MG63 (cell line): ENCODE results near the gene CCBE1. TPM values are rescaled to one million over a fixed set of nuclear protein-coding genes. Genes with fewer than 3 reads are reported as not detected.

Experiments
- DNase-seq: peaks from one replicate; pipeline ENCODE4 v3.0.0-alpha.2; 2020
- H3K27me3 ChIP-seq: fragments of 250-450 bp; sonication (Bioruptor Pico); 2 replicates; pipeline ENCODE4 v1.5.1; 2020; ENCODE audit warnings: mild to moderate bottlenecking, moderate library complexity
- H3K36me3 ChIP-seq: fragments of 250-450 bp; sonication (Bioruptor Pico); 2 replicates; pipeline ENCODE4 v1.5.1; 2020; ENCODE audit warnings: mild to moderate bottlenecking, moderate library complexity
- H3K4me3 ChIP-seq: fragments of 250-450 bp; sonication (Bioruptor Pico); 2 replicates; pipeline ENCODE4 v1.5.1; 2020; ENCODE audit warnings: mild to moderate bottlenecking, moderate library complexity
- H3K9me3 ChIP-seq: fragments of 250-450 bp; sonication (Bioruptor Pico); 2 replicates; pipeline ENCODE4 v1.5.1; 2020; ENCODE audit warnings: mild to moderate bottlenecking, moderate library complexity
- total RNA-seq: library from RNA; depleted of rRNA; stranded (reverse); fragments of >200 nt; shearing (Covaris generic); gene quantifications from 2 replicates; pipeline ENCODE4 v1.2.3, GENCODE V29; 2014; ENCODE audit warnings: low replicate concordance

The CCBE1 gene
- total RNA-seq, 1 experiment from 2014 or later, result 26.3 TPM

GRCh38 chr18:59699061-59699460 is 1.8 kb upstream of the CCBE1 start:
- Histone ChIP-seq H3K36me3 (peaks cover 19% of the 10 kb centered on the region), H3K4me3 (no peak overlapping the region), H3K27me3 (no peaks in the 10 kb centered on the region), H3K9me3 (no peaks in the 10 kb centered on the region)
- DNase-seq, result no peak

GRCh38 chr18:59696311-59697235 is 650 bp downstream of the CCBE1 start:
- no peaks in the 10 kb centered on the region for H3K27me3 ChIP-seq
- H3K9me3 ChIP-seq, result no peaks in the 10 kb centered on the region
- H3K36me3 ChIP-seq, result peaks cover 30% of the 10 kb centered on the region
- peak overlapping the region; percentile 80 for H3K4me3 ChIP-seq
- peak; percentile 50 for DNase-seq

- no peak for DNase-seq
- Histone ChIP-seq H3K4me3 (peak overlapping the region; percentile 80), H3K36me3 (peaks cover 30% of the 10 kb centered on the region), H3K27me3 (no peaks in the 10 kb centered on the region), H3K9me3 (no peaks in the 10 kb centered on the region)
Measured at GRCh38 chr18:59695551-59695950, 1.7 kb downstream of the CCBE1 start.

- no peak for DNase-seq
- H3K4me3 ChIP-seq, result peak overlapping the region; percentile 80
- peaks cover 33% of the 10 kb centered on the region for H3K36me3 ChIP-seq
- no peaks in the 10 kb centered on the region for H3K9me3 ChIP-seq
- no peaks in the 10 kb centered on the region for H3K27me3 ChIP-seq
Measured at GRCh38 chr18:59694824-59695223, 2.4 kb downstream of the CCBE1 start.

- no peak overlapping the region for H3K4me3 ChIP-seq
- no peak for DNase-seq
Measured at GRCh38 chr18:59691996-59692395, 5.2 kb downstream of the CCBE1 start.

GRCh38 chr18:59690996-59691395 is 6.2 kb downstream of the CCBE1 start:
- Histone ChIP-seq H3K27me3 (no peaks in the 10 kb centered on the region), H3K4me3 (no peak overlapping the region)
- no peak for DNase-seq

More at GRCh38 chr18:59691996-59692395, 5.2 kb downstream of the CCBE1 start:
- Histone ChIP-seq H3K9me3 (no peaks in the 10 kb centered on the region), H3K27me3 (no peaks in the 10 kb centered on the region), H3K36me3 (peaks cover 38% of the 10 kb centered on the region)

GRCh38 chr18:59690186-59690982 is 6.8 kb downstream of the CCBE1 start:
- Histone ChIP-seq H3K9me3 (no peaks in the 10 kb centered on the region), H3K4me3 (no peak overlapping the region), H3K27me3 (no peaks in the 10 kb centered on the region), H3K36me3 (peaks cover 35% of the 10 kb centered on the region)
- DNase-seq, result no peak

More at GRCh38 chr18:59690996-59691395, 6.2 kb downstream of the CCBE1 start:
- no peaks in the 10 kb centered on the region for H3K9me3 ChIP-seq
- peaks cover 37% of the 10 kb centered on the region for H3K36me3 ChIP-seq

- Histone ChIP-seq H3K36me3 (peaks cover 28% of the 10 kb centered on the region), H3K9me3 (no peaks in the 10 kb centered on the region), H3K27me3 (no peaks in the 10 kb centered on the region), H3K4me3 (no peak overlapping the region)
- DNase-seq, result no peak
Measured at GRCh38 chr18:59689756-59690155, 7.5 kb downstream of the CCBE1 start.

- Histone ChIP-seq H3K9me3 (no peaks in the 10 kb centered on the region), H3K4me3 (no peak overlapping the region)
Measured at GRCh38 chr18:59686260-59686659, 11.0 kb downstream of the CCBE1 start.

GRCh38 chr18:59685501-59685900 is 11.7 kb downstream of the CCBE1 start:
- Histone ChIP-seq H3K4me3 (no peak overlapping the region), H3K36me3 (peaks cover 12% of the 10 kb centered on the region), H3K27me3 (no peaks in the 10 kb centered on the region), H3K9me3 (no peaks in the 10 kb centered on the region)
- no peak for DNase-seq

More at GRCh38 chr18:59686260-59686659, 11.0 kb downstream of the CCBE1 start:
- peaks cover 12% of the 10 kb centered on the region for H3K36me3 ChIP-seq
- no peaks in the 10 kb centered on the region for H3K27me3 ChIP-seq
- no peak for DNase-seq

- DNase-seq, result no peak
- Histone ChIP-seq H3K36me3 (peaks cover 9% of the 10 kb centered on the region), H3K9me3 (no peaks in the 10 kb centered on the region), H3K27me3 (no peaks in the 10 kb centered on the region), H3K4me3 (no peak overlapping the region)
Measured at GRCh38 chr18:59684777-59685176, 12.4 kb downstream of the CCBE1 start.

GRCh38 chr18:59681521-59682004 is 15.7 kb downstream of the CCBE1 start:
- Histone ChIP-seq H3K4me3 (no peak overlapping the region), H3K9me3 (no peaks in the 10 kb centered on the region), H3K27me3 (no peaks in the 10 kb centered on the region), H3K36me3 (peaks cover 10% of the 10 kb centered on the region)
- DNase-seq, result no peak

- no peaks in the 10 kb centered on the region for H3K9me3 ChIP-seq
- no peaks in the 10 kb centered on the region for H3K27me3 ChIP-seq
- H3K4me3 ChIP-seq, result no peak overlapping the region
- peaks cover 9% of the 10 kb centered on the region for H3K36me3 ChIP-seq
- DNase-seq, result no peak
Measured at GRCh38 chr18:59681051-59681450, 16.2 kb downstream of the CCBE1 start.

GRCh38 chr18:59675346-59675745 is 21.9 kb downstream of the CCBE1 start:
- Histone ChIP-seq H3K9me3 (no peaks in the 10 kb centered on the region), H3K36me3 (peaks cover 16% of the 10 kb centered on the region), H3K27me3 (no peaks in the 10 kb centered on the region), H3K4me3 (no peak overlapping the region)
- DNase-seq, result no peak

GRCh38 chr18:59674903-59675270 is 22.3 kb downstream of the CCBE1 start:
- H3K27me3 ChIP-seq, result no peaks in the 10 kb centered on the region
- H3K9me3 ChIP-seq, result no peaks in the 10 kb centered on the region
- no peak overlapping the region for H3K4me3 ChIP-seq
- DNase-seq, result no peak
- H3K36me3 ChIP-seq, result peaks cover 17% of the 10 kb centered on the region

- Histone ChIP-seq H3K27me3 (no peaks in the 10 kb centered on the region), H3K36me3 (peaks cover 23% of the 10 kb centered on the region), H3K4me3 (no peak overlapping the region), H3K9me3 (no peaks in the 10 kb centered on the region)
- no peak for DNase-seq
Measured at GRCh38 chr18:59674186-59674902, 22.9 kb downstream of the CCBE1 start.
